OCI-M1 (cell line): ENCODE measurements around the gene KCNH1.

Experiments used
- DNase-seq: peaks from one replicate; lab custom pipeline; 2025; lab: John Stamatoyannopoulos, UW

KCNH1 gene

GRCh38 chr1:210920258-210920657 lies 213.7 kb downstream of the KCNH1 start:
- DNase-seq: peak; percentile 13

GRCh38 chr1:210918893-210919292 lies 215.1 kb downstream of the KCNH1 start:
- no peak for DNase-seq

- no peak for DNase-seq
Observed at GRCh38 chr1:210917560-210918169, 216.3 kb downstream of the KCNH1 start.

- no peak for DNase-seq
Observed at GRCh38 chr1:210916548-210916947, 217.4 kb downstream of the KCNH1 start.

GRCh38 chr1:210915890-210916507 lies 217.9 kb downstream of the KCNH1 start:
- DNase-seq: no peak

GRCh38 chr1:210912752-210913151 lies 221.2 kb downstream of the KCNH1 start:
- no peak for DNase-seq

- DNase-seq: no peak
Observed at GRCh38 chr1:210910020-210910575, 223.8 kb downstream of the KCNH1 start.

GRCh38 chr1:210908791-210909190 lies 225.2 kb downstream of the KCNH1 start:
- DNase-seq: no peak

- DNase-seq: no peak
Observed at GRCh38 chr1:210908257-210908656, 225.7 kb downstream of the KCNH1 start.

GRCh38 chr1:210907251-210907805 lies 226.6 kb downstream of the KCNH1 start:
- no peak for DNase-seq

GRCh38 chr1:210905944-210906453 lies 227.9 kb downstream of the KCNH1 start:
- DNase-seq: peak; percentile 35

- no peak for DNase-seq
Observed at GRCh38 chr1:210905365-210905904, 228.5 kb downstream of the KCNH1 start.

GRCh38 chr1:210901981-210902770 lies 231.8 kb downstream of the KCNH1 start:
- DNase-seq: no peak

GRCh38 chr1:210900820-210901219 lies 233.1 kb downstream of the KCNH1 start:
- DNase-seq: no peak

GRCh38 chr1:210900079-210900478 lies 233.9 kb downstream of the KCNH1 start:
- DNase-seq: no peak

GRCh38 chr1:210899676-210900075 lies 234.3 kb downstream of the KCNH1 start:
- DNase-seq: no peak

- DNase-seq: no peak
Observed at GRCh38 chr1:210898473-210898872, 235.5 kb downstream of the KCNH1 start.

- no peak for DNase-seq
Observed at GRCh38 chr1:210883821-210884220, 250.1 kb downstream of the KCNH1 start.

- DNase-seq: no peak
Observed at GRCh38 chr1:210882414-210883221, 251.3 kb downstream of the KCNH1 start.

- no peak for DNase-seq
Observed at GRCh38 chr1:210878564-210878963, 255.4 kb downstream of the KCNH1 start.

- no peak for DNase-seq
Observed at GRCh38 chr1:210876275-210876674, 257.7 kb downstream of the KCNH1 start.
